HG03103 (cell line): Measurements from ENCODE around the gene RAPGEF2.

Source experiments
- ATAC-seq: cut with Tn5 transposase; IDR thresholded peaks from one replicate; pipeline ENCODE4 v1.9.1; 2021; ENCODE audit warnings: low read depth; ENCODE audit not compliant: unreplicated experiment

Gene RAPGEF2

DNA sequence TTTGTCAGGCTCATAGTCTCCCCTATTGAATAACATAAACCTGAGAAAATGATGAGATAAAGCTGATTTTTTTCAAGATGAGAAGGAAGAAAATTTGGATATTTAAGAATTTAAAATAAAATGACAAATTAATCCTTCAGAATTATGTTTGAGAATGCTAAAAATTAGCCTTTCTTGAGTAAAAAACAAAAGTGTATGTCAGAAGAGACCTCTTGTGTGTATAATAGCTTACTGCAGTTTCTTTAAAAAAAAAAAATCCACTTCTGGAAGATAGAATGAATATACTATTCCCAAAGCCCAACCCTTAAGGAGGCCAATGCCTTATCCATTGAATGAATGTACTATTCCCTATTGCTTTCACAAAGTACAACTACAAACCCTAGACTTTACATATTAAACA, 281.8 kb downstream of the RAPGEF2 start:
- no peak for ATAC-seq

GRCh38 chr4:159386620-159387019, 283.7 kb downstream of the RAPGEF2 start:
- ATAC-seq: no peak

GRCh38 chr4:159389756-159390155, 286.9 kb downstream of the RAPGEF2 start:
- no peak for ATAC-seq

DNA sequence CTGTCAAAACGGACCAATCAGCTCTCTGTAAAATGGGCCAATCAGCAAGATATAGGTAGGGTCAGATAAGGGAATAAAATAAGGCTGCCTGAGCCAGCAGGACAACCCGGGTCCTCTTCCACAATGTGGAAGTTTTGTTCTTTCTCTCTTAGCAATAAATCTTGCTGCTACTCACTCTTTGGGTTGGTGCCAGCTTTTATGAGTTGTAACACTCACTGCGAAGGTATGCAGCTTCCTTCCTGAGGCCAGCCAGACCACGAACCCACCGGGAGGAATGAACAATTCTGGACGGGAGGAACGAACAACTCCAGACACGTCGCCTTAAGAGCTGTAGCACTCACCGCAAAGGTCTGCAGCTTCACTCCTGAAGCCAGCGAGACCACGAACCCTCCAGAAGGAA, 287.8 kb downstream of the RAPGEF2 start:
- ATAC-seq: no peak

DNA sequence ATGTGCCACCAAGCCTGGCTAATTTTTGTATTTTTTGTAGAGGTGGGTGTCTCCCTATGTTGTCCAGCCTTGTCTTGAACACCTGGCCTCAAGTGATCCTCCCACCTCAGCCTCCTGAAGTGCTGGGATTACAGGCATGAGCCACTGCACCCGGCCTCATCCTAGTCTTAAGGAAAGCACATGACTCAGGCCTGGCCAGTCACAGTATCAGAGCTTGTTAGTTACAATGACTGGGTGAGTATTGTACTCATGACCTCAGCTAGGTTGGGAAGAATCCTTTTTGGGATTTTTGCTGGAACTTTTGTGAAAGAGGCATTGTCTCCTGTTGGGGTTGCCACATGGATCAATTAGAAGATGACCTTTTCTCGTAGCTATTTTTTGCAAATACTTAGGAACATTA, 292.8 kb downstream of the RAPGEF2 start:
- no peak for ATAC-seq

DNA sequence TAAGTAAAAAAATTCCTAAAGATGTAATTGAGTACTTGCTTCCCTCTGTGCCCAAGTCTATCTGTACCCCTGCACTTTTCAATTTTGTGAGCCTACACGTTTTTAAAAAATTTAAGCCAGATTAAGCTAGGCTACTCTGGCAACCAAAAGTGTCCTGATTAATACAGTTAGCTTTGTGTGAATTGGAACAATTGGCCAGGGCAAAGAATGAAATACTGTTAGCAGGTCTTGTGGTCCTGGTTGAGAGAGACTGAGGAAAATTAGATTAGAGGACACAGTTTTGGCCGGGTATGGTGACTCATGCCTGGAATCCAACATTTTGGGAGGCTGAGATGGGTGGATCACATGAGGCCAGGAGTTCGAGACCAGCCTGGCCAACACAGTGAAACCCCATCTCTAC, 293.3 kb downstream of the RAPGEF2 start:
- ATAC-seq: no peak

DNA sequence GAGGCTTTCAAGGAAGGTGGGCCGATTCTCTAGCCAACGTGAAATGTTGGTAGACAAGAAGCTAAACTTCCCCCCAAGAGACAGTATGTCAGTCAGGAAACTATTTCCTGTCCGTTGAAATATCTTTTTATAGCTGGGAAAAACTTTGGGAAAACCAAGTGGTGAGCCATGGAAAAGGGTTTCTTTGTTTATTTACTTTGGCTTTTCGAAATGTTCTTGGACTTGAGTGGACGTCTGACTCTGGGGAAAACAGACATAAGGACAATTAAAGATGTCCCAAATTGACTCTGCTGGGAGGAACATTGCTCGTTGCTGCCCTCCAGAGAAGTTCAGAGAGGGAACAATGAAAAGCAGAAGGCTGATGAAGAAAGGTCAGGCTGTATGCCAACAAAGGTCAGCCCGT, 295.4 kb downstream of the RAPGEF2 start:
- no peak for ATAC-seq

DNA sequence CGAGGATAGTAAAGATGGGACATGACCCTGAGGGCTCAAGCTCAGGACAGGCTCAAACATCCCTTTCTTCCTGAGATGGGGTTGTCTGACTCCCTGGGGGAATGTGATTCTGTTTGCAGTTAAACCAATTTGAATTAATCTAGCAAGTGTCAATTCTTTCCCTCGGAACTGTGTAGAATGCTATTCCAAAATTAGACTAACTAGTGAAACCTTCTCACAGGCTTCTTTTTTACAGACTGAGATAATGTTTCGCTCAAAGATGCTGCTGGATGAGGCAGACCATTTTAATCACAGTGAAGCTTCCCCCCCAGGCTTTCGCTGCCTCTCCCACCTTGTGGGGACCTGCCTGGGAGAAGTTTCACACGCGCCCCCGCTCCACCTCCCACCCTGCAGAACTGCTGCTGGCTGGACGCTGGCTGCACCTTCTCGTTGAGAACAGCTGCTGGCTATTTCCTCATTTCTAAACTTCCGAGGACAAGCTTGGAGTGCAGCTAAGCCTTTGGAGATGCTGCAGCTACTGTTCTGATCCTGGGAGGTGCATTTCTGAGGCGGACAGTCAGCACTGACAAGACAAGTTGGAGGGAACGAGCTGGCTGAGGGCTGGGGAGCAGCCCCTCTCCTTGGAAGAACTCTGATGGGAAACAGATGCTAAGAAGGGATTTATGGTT, 297.8 kb downstream of the RAPGEF2 start:
- no peak for ATAC-seq

- ATAC-seq: no peak
Observed at GRCh38 chr4:159401226-159401712, 298.4 kb downstream of the RAPGEF2 start.

GRCh38 chr4:159401791-159402380, 299.0 kb downstream of the RAPGEF2 start:
- no peak for ATAC-seq
